ENCODE measurements around the gene BLCAP.
"Not testable (repeated sequence)": the region's sequence is repeated elsewhere in the genome, so short reads cannot be mapped to it uniquely, and the experiment has no call there.

BLCAP gene

GRCh38 chr20:37558779-37559178 lies 31.1 kb upstream of the BLCAP start:
- H3K9me2 ChIP-seq (replicated peaks; ENCODE audit: control insufficient read depth, low read length): no peaks in the 10 kb centered on the region
- no peaks in the 10 kb centered on the region for H3K4me1 ChIP-seq (ENCODE audit: control insufficient read depth, low read length)
- no peak overlapping the region for H3K4me3 ChIP-seq (ENCODE audit: low read length)
- H3K9me3 ChIP-seq (ENCODE audit: control insufficient read depth, insufficient read depth, low read length): no peaks in the 10 kb centered on the region
- no peaks in the 10 kb centered on the region for H4K20me1 ChIP-seq (ENCODE audit: control insufficient read depth, insufficient read depth, low read depth, low read length)
- no peaks in the 10 kb centered on the region for H3K36me3 ChIP-seq (ENCODE audit: control insufficient read depth, low read length)
- no peak overlapping the region for H3K27ac ChIP-seq (ENCODE audit: low read depth, low read length)
- H3K79me2 ChIP-seq (ENCODE audit: control insufficient read depth, low read length): no peaks in the 10 kb centered on the region
- TF ChIP-seq, protein P1, sequence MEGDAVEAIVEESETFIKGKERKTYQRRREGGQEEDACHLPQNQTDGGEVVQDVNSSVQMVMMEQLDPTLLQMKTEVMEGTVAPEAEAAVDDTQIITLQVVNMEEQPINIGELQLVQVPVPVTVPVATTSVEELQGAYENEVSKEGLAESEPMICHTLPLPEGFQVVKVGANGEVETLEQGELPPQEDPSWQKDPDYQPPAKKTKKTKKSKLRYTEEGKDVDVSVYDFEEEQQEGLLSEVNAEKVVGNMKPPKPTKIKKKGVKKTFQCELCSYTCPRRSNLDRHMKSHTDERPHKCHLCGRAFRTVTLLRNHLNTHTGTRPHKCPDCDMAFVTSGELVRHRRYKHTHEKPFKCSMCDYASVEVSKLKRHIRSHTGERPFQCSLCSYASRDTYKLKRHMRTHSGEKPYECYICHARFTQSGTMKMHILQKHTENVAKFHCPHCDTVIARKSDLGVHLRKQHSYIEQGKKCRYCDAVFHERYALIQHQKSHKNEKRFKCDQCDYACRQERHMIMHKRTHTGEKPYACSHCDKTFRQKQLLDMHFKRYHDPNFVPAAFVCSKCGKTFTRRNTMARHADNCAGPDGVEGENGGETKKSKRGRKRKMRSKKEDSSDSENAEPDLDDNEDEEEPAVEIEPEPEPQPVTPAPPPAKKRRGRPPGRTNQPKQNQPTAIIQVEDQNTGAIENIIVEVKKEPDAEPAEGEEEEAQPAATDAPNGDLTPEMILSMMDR (IDR thresholded peaks at IDR 0.05; ENCODE audit: low read depth, low read length, poor library complexity, severe bottlenecking): no peak
- no peak for TF ChIP-seq EZH2phosphoT487 (IDR thresholded peaks at IDR 0.05; ENCODE audit: borderline replicate concordance, low read length)
- H3K27me3 ChIP-seq (ENCODE audit: control insufficient read depth, low read length): peaks cover 3% of the 10 kb centered on the region; the same call in 1 of the 2 replicates
- H3F3A ChIP-seq (ENCODE audit: control insufficient read depth, insufficient read depth): no peaks in the 10 kb centered on the region
- H3K4me2 ChIP-seq (ENCODE audit: low read length): no peak overlapping the region

- Histone ChIP-seq H3K9me3 (ENCODE audit: control insufficient read depth, insufficient read depth, low read length) (no peaks in the 10 kb centered on the region), H3K36me3 (ENCODE audit: control insufficient read depth, low read length) (no peaks in the 10 kb centered on the region), H3K4me1 (ENCODE audit: control insufficient read depth, low read length) (no peaks in the 10 kb centered on the region), H4K20me1 (ENCODE audit: control insufficient read depth, insufficient read depth, low read depth, low read length) (no peaks in the 10 kb centered on the region), H3F3A (ENCODE audit: control insufficient read depth, insufficient read depth) (no peaks in the 10 kb centered on the region), H3K4me2 (ENCODE audit: low read length) (no peak overlapping the region), H3K27me3 (ENCODE audit: control insufficient read depth, low read length) (peaks cover under 1% of the 10 kb centered on the region; the same call in 1 of the 2 replicates), H3K9me2 (replicated peaks; ENCODE audit: control insufficient read depth, low read length) (no peaks in the 10 kb centered on the region), H3K79me2 (ENCODE audit: control insufficient read depth, low read length) (no peaks in the 10 kb centered on the region), H3K27ac (ENCODE audit: low read depth, low read length) (no peak overlapping the region), H3K4me3 (ENCODE audit: low read length) (no peak overlapping the region)
- TF ChIP-seq, protein P1 (IDR thresholded peaks at IDR 0.05; ENCODE audit: low read depth, low read length, poor library complexity, severe bottlenecking): no peak
- no peak for TF ChIP-seq EZH2phosphoT487 (IDR thresholded peaks at IDR 0.05; ENCODE audit: borderline replicate concordance, low read length)
These were observed 30.6 kb upstream of the BLCAP start for GRCh38 chr20:37558306-37558705.

- Histone ChIP-seq H3K27ac (ENCODE audit: low read depth, low read length) (no peak overlapping the region), H3K79me2 (ENCODE audit: control insufficient read depth, low read length) (no peaks in the 10 kb centered on the region), H3F3A (ENCODE audit: control insufficient read depth, insufficient read depth) (no peaks in the 10 kb centered on the region), H3K27me3 (ENCODE audit: control insufficient read depth, low read length) (peaks cover 9% of the 10 kb centered on the region; the same call in 1 of the 2 replicates), H3K4me2 (ENCODE audit: low read length) (no peak overlapping the region), H3K36me3 (ENCODE audit: control insufficient read depth, low read length) (no peaks in the 10 kb centered on the region), H3K9me2 (replicated peaks; ENCODE audit: control insufficient read depth, low read length) (no peaks in the 10 kb centered on the region), H3K9me3 (ENCODE audit: control insufficient read depth, insufficient read depth, low read length) (no peaks in the 10 kb centered on the region), H4K20me1 (ENCODE audit: control insufficient read depth, insufficient read depth, low read depth, low read length) (no peaks in the 10 kb centered on the region), H3K4me3 (ENCODE audit: low read length) (no peak overlapping the region), H3K4me1 (ENCODE audit: control insufficient read depth, low read length) (no peaks in the 10 kb centered on the region)
- TF ChIP-seq, protein P1 (IDR thresholded peaks at IDR 0.05; ENCODE audit: low read depth, low read length, poor library complexity, severe bottlenecking): no peak
- no peak for TF ChIP-seq EZH2phosphoT487 (IDR thresholded peaks at IDR 0.05; ENCODE audit: borderline replicate concordance, low read length)
These were observed 28.9 kb upstream of the BLCAP start for GRCh38 chr20:37556538-37556937.

DNA sequence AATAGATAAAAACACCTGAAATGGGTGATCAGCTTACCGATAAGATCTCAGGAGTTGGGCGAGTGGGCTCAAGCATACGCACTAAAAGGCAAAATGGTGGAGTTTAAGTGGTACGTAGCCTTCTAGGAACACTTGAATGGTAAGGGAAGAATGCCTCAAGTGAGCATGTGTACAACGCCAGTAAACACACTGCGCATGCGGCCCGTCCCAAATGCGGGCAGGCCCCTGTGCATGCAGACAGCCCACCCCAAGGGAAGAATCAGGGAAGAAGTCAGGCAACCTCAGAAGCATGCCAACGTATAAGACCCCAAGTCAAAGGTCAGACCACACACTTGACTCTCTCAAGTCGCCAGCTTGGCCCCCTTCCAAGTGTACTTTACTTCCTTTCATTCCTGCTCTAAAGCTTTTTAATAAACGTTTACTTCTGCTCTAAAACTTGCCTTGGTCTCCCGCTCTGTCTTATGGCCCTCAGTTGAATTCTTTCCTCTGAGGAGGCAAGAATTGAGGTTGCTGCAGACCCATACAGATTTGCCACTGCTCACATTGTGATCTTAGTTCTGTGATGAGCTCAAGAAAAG lies 27.1 kb upstream of the BLCAP start:
- not testable (repeated sequence) for H3K27ac ChIP-seq (ENCODE audit: low read depth, low read length); H3K79me2 ChIP-seq (ENCODE audit: control insufficient read depth, low read length); H4K20me1 ChIP-seq (ENCODE audit: control insufficient read depth, insufficient read depth, low read depth, low read length); H3K4me3 ChIP-seq (ENCODE audit: low read length); H3K4me2 ChIP-seq (ENCODE audit: low read length); H3K9me2 ChIP-seq (replicated peaks; ENCODE audit: control insufficient read depth, low read length); H3K27me3 ChIP-seq (ENCODE audit: control insufficient read depth, low read length); H3K4me1 ChIP-seq (ENCODE audit: control insufficient read depth, low read length); H3F3A ChIP-seq (ENCODE audit: control insufficient read depth, insufficient read depth); H3K9me3 ChIP-seq (ENCODE audit: control insufficient read depth, insufficient read depth, low read length); H3K36me3 ChIP-seq (ENCODE audit: control insufficient read depth, low read length)
